DND-41 (cell line): ENCODE results near the gene WDR62.
A peak's percentile ranks its signal among the peaks of the same experiment; 100 is the strongest.

Experiments used
- ATAC-seq: fragments of 200-7000 bp; cut with Tn5 transposase; 3 replicates; pipeline ENCODE4 v1.9.1; 2021; ENCODE audit warnings: low read depth; ENCODE audit not compliant: insufficient read depth
- DNase-seq: peaks from one replicate; pipeline ENCODE4 v3.0.0-alpha.2; 2020
- H2AFZ ChIP-seq: 2 replicates; pipeline ENCODE4 v1.6.0; 2012; ENCODE audit warnings: low read depth, low read length
- H3K27ac ChIP-seq: 2 replicates; pipeline ENCODE4 v1.5.1; 2012; ENCODE audit warnings: low read length, inconsistent platforms
- H3K27me3 ChIP-seq: fragments of 200-600 bp; sonication (generic); 2 replicates; pipeline ENCODE4 v1.6.0; 2012; ENCODE audit warnings: low read length, mild to moderate bottlenecking, inconsistent platforms; ENCODE audit not compliant: insufficient read depth, poor library complexity
- H3K36me3 ChIP-seq: 2 replicates; pipeline ENCODE4 v1.5.1; 2012; ENCODE audit warnings: low read length, inconsistent platforms; ENCODE audit not compliant: insufficient read depth
- H3K4me1 ChIP-seq: 2 replicates; pipeline ENCODE4 v1.5.1; 2012; ENCODE audit warnings: mild to moderate bottlenecking, low read length; ENCODE audit not compliant: insufficient read depth
- H3K4me2 ChIP-seq: 2 replicates; pipeline ENCODE4 v1.6.0; 2012; ENCODE audit warnings: mild to moderate bottlenecking, moderate library complexity, low read length, inconsistent platforms; ENCODE audit not compliant: insufficient read depth
- H3K4me3 ChIP-seq, 2 experiments: fragments of 200-600 bp in 1 of 2; shearing (Covaris generic) in 1 of 2; 2 replicates each; pipeline ENCODE4 v1.5.1; 2012 to 2016; ENCODE audit warnings: inconsistent platforms in 2 of 2, low read length in 2 of 2, mild to moderate bottlenecking in 2 of 2, low read depth in 1 of 2, moderate library complexity in 1 of 2
- H3K79me2 ChIP-seq: 2 replicates; pipeline ENCODE4 v1.6.0; 2012; ENCODE audit warnings: low read length, inconsistent platforms; ENCODE audit not compliant: insufficient read depth
- H3K9ac ChIP-seq: 2 replicates; pipeline ENCODE4 v1.6.0; 2012; ENCODE audit warnings: low read depth, mild to moderate bottlenecking, inconsistent platforms, low read length, moderate library complexity
- H3K9me3 ChIP-seq: 2 replicates; pipeline ENCODE4 v1.5.1; 2012; ENCODE audit warnings: low read length, moderate library complexity, mild to moderate bottlenecking, inconsistent platforms; ENCODE audit not compliant: insufficient read depth, severe bottlenecking
- H4K20me1 ChIP-seq: 2 replicates; pipeline ENCODE4 v1.6.0; 2012; ENCODE audit warnings: low read length; ENCODE audit not compliant: insufficient read depth
- CTCF ChIP-seq: IDR thresholded peaks from 2 replicates; pipeline ENCODE4 v1.5.1; 2012; ENCODE audit warnings: borderline replicate concordance, low read length, moderate library complexity, mild to moderate bottlenecking; ENCODE audit not compliant: poor library complexity, severe bottlenecking; ENCODE audit errors: extremely low read depth
- EZH2 ChIP-seq: IDR thresholded peaks from 3 replicates; pipeline ENCODE4 v1.6.1; 2012; ENCODE audit warnings: borderline replicate concordance, low read depth, mild to moderate bottlenecking, moderate library complexity, low read length, inconsistent platforms; ENCODE audit not compliant: severe bottlenecking

WDR62 gene

GRCh38 chr19:36060430-36060829 lies 5.7 kb downstream of the WDR62 start:
- Histone ChIP-seq H3K79me2 (peaks cover 90% of the 10 kb centered on the region), H3K4me1 (peaks cover 45% of the 10 kb centered on the region), H2AFZ (no peak overlapping the region), H3K9ac (no peak overlapping the region), H3K4me3 (no peak overlapping the region), H3K27me3 (no peaks in the 10 kb centered on the region), H4K20me1 (peaks cover 81% of the 10 kb centered on the region), H3K9me3 (no peaks in the 10 kb centered on the region), H3K36me3 (peaks cover 87% of the 10 kb centered on the region), H3K27ac (no peak overlapping the region), H3K4me2 (no peak overlapping the region)
- peak; percentile 66 for ATAC-seq
- peak; percentile 24 for DNase-seq
- TF ChIP-seq CTCF, result peak; percentile 63
- no peak for TF ChIP-seq EZH2

GRCh38 chr19:36061367-36061766 lies 6.7 kb downstream of the WDR62 start:
- H3K4me2 ChIP-seq, result no peak overlapping the region
- H3K27ac ChIP-seq, result no peak overlapping the region
- ATAC-seq (no peak), DNase-seq (no peak)
- no peaks in the 10 kb centered on the region for H3K9me3 ChIP-seq
- peaks cover 90% of the 10 kb centered on the region for H3K79me2 ChIP-seq
- H3K9ac ChIP-seq, result no peak overlapping the region
- peaks cover 93% of the 10 kb centered on the region for H3K36me3 ChIP-seq
- peaks cover 35% of the 10 kb centered on the region for H3K4me1 ChIP-seq
- no peak overlapping the region for H2AFZ ChIP-seq
- TF ChIP-seq CTCF (no peak), EZH2 (no peak)
- H3K4me3 ChIP-seq, result no peak overlapping the region
- no peaks in the 10 kb centered on the region for H3K27me3 ChIP-seq
- H4K20me1 ChIP-seq, result peaks cover 82% of the 10 kb centered on the region

- H3K36me3 ChIP-seq, result peaks cover 79% of the 10 kb centered on the region
- no peak for ATAC-seq
Observed at GRCh38 chr19:36064826-36065225, 10.1 kb downstream of the WDR62 start.

More at GRCh38 chr19:36064826-36065225, 10.1 kb downstream of the WDR62 start:
- H3K9me3 ChIP-seq, result no peaks in the 10 kb centered on the region
- H4K20me1 ChIP-seq, result peaks cover 63% of the 10 kb centered on the region
- H3K27ac ChIP-seq, result no peak overlapping the region
- TF ChIP-seq CTCF, result no peak
- TF ChIP-seq EZH2, result no peak
- H3K27me3 ChIP-seq, result no peaks in the 10 kb centered on the region
- 0 out of 2 replicates have a peak, but pooled peaks cover 2% of the 10 kb centered on the region for H3K4me1 ChIP-seq
- no peak overlapping the region for H2AFZ ChIP-seq
- no peak overlapping the region for H3K4me3 ChIP-seq
- no peak overlapping the region for H3K4me2 ChIP-seq
- H3K9ac ChIP-seq, result no peak overlapping the region
- peaks cover 68% of the 10 kb centered on the region for H3K79me2 ChIP-seq
- no peak for DNase-seq
